GM23338 (cell line): ENCODE data around the gene UAP1. TPM values are rescaled to one million over a fixed set of nuclear protein-coding genes. Genes with fewer than 3 reads are reported as not detected.

Source experiments
- ATAC-seq: fragments of 200-7000 bp; cut with Tn5 transposase; 3 replicates; pipeline ENCODE4 v1.9.1; 2020
- DNase-seq: peaks from one replicate; pipeline ENCODE4 v3.0.0-alpha.2; 2015; ENCODE audit warnings: low spot score
- H2AFZ ChIP-seq: fragments of 200-600 bp; sonication (generic); 2 replicates; pipeline ENCODE4 v1.8.0; 2016; ENCODE audit warnings: antibody characterized with exemption, mild to moderate bottlenecking, moderate library complexity
- H3F3A ChIP-seq: fragments of 200-600 bp; sonication (generic); replicated peaks from 2 replicates; pipeline ENCODE4 v1.8.0; 2017; ENCODE audit warnings: antibody characterized with exemption, mixed run types, low read depth
- H3K27ac ChIP-seq: fragments of 200-600 bp; sonication (generic); 2 replicates; pipeline ENCODE4 v1.6.1; 2016; ENCODE audit warnings: low read depth
- H3K27me3 ChIP-seq: fragments of 200-600 bp; sonication (generic); 2 replicates; pipeline ENCODE4 v1.8.0; 2016; ENCODE audit warnings: mild to moderate bottlenecking, mixed run types, moderate library complexity; ENCODE audit not compliant: insufficient read depth
- H3K36me3 ChIP-seq: fragments of 200-600 bp; sonication (generic); 2 replicates; pipeline ENCODE4 v1.8.0; 2016; ENCODE audit warnings: mild to moderate bottlenecking; ENCODE audit not compliant: insufficient read depth
- H3K4me1 ChIP-seq: fragments of 200-600 bp; sonication (generic); 2 replicates; pipeline ENCODE4 v1.8.0; 2016; ENCODE audit warnings: mild to moderate bottlenecking, moderate library complexity; ENCODE audit not compliant: insufficient read depth
- H3K4me2 ChIP-seq: fragments of 200-600 bp; sonication (generic); 2 replicates; pipeline ENCODE4 v1.7.1; 2017; ENCODE audit warnings: mixed run types
- H3K4me3 ChIP-seq: fragments of 200-600 bp; sonication (generic); 2 replicates; pipeline ENCODE4 v1.6.1; 2016; ENCODE audit warnings: mixed run types
- H3K79me2 ChIP-seq: fragments of 200-600 bp; sonication (generic); replicated peaks from 2 replicates; pipeline ENCODE4 v1.8.0; 2017; ENCODE audit warnings: mild to moderate bottlenecking; ENCODE audit not compliant: insufficient read depth
- H3K9me2 ChIP-seq: fragments of 200-600 bp; sonication (generic); 2 replicates; pipeline ENCODE4 v1.8.0; 2017; ENCODE audit not compliant: insufficient read depth
- H4K20me1 ChIP-seq: fragments of 200-600 bp; sonication (generic); replicated peaks from 2 replicates; pipeline ENCODE4 v1.8.0; 2017; ENCODE audit warnings: mild to moderate bottlenecking; ENCODE audit not compliant: insufficient read depth
- H3K27ac Mint-ChIP-seq: 2 replicates; pipeline ENCODE4 v1.8.0; 2020; ENCODE audit warnings: inconsistent platforms, mild to moderate bottlenecking, moderate library complexity, mixed read lengths
- H3K27me3 Mint-ChIP-seq: 3 replicates; pipeline ENCODE4 v1.8.0; 2022; ENCODE audit warnings: low read depth, mild to moderate bottlenecking, moderate library complexity, mixed read lengths, inconsistent platforms; ENCODE audit not compliant: insufficient read depth, poor library complexity
- H3K36me3 Mint-ChIP-seq: 3 replicates; pipeline ENCODE4 v1.8.0; 2021; ENCODE audit warnings: low read depth, mild to moderate bottlenecking, inconsistent platforms, moderate library complexity, mixed read lengths
- H3K4me1 Mint-ChIP-seq: 3 replicates; pipeline ENCODE4 v1.8.0; 2020; ENCODE audit warnings: mild to moderate bottlenecking, inconsistent platforms, mixed read lengths
- H3K4me3 Mint-ChIP-seq: 3 replicates; pipeline ENCODE4 v1.8.0; 2021; ENCODE audit warnings: moderate library complexity, mild to moderate bottlenecking, inconsistent platforms, mixed read lengths
- H3K9me3 Mint-ChIP-seq: 3 replicates; pipeline ENCODE4 v1.8.0; 2020; ENCODE audit warnings: moderate library complexity, mild to moderate bottlenecking, inconsistent platforms, mixed read lengths
- EZH2 ChIP-seq: fragments of 200-600 bp; sonication (generic); IDR thresholded peaks from one replicate; pipeline ENCODE4 v1.8.0; 2017; ENCODE audit warnings: antibody characterized with exemption, mild to moderate bottlenecking, low read depth; ENCODE audit not compliant: unreplicated experiment
- EZH2phosphoT487 ChIP-seq: fragments of 200-600 bp; sonication (generic); IDR thresholded peaks from one replicate; pipeline ENCODE4 v1.8.1; 2018; ENCODE audit warnings: antibody characterized with exemption; ENCODE audit not compliant: unreplicated experiment
- JUNB ChIP-seq: IDR thresholded peaks from one replicate; pipeline ENCODE4 v1.6.1; 2016; ENCODE audit warnings: antibody characterized with exemption; ENCODE audit not compliant: unreplicated experiment
- NANOG ChIP-seq: IDR thresholded peaks from 2 replicates; pipeline ENCODE4 v1.6.1; 2016; ENCODE audit warnings: antibody characterized with exemption, borderline replicate concordance
- POLR2AphosphoS5 ChIP-seq: IDR thresholded peaks from 2 replicates; pipeline ENCODE4 v1.6.1; 2016; ENCODE audit warnings: antibody characterized with exemption, low read depth
- ZNF114 ChIP-seq: fragments of 250-450 bp; sonication (Bioruptor Pico); IDR thresholded peaks from 2 replicates; pipeline ENCODE4 v1.5.0; 2020; ENCODE audit warnings: mild to moderate bottlenecking, moderate library complexity
- ZNF331 ChIP-seq: fragments of 250-450 bp; sonication (Bioruptor Pico); IDR thresholded peaks from 2 replicates; pipeline ENCODE4 v1.5.0; 2020; ENCODE audit warnings: low read depth, mild to moderate bottlenecking, moderate library complexity
- polyA plus RNA-seq: library from polyadenylated mRNA; unstranded; fragments of >200 nt; fragmentation: Nextera tagmentation; extraction: Ambion mirVana; gene quantifications from 2 replicates; pipeline ENCODE4 v1.2.1, GENCODE V29; 2016
- total RNA-seq: library from RNA; depleted of rRNA; stranded (reverse); fragments of >200 nt; shearing (Covaris generic); gene quantifications from 2 replicates; pipeline ENCODE4 v1.2.3, GENCODE V29; 2014
- TF ChIP-seq, protein P1 (sequence below): fragments of 250-450 bp; sonication (Bioruptor Pico); IDR thresholded peaks from 2 replicates; pipeline ENCODE4 v1.5.0; 2020; ENCODE audit warnings: mild to moderate bottlenecking, moderate library complexity
- TF ChIP-seq, protein P2 (sequence below): IDR thresholded peaks from 2 replicates; pipeline ENCODE4 v1.6.1; 2016; ENCODE audit warnings: antibody characterized with exemption

Gene UAP1
- total and polyA plus RNA-seq, 2 experiments from 2014 or later: 26.7 to 33.3 TPM

DNA sequence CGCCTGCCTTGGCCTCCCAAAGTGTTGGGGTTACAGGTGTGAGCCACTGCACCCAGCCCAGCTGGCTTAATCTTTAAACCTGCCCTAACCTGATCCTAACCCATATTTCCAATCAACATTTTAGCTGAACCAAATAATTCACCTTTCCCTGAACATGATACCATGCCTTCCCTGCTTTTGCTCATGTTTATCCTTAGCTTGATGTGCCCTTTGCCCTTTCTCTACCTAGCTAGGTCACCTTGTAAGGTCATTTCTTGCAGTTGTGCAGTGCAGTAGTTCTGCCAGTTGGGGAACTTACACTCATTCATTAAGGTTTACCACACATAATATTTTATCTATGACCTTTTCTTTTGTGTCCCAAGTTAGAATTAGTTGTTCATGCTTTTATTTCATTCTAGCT, 5.3 kb downstream of the UAP1 start (continued):
- TF ChIP-seq, protein P1, sequence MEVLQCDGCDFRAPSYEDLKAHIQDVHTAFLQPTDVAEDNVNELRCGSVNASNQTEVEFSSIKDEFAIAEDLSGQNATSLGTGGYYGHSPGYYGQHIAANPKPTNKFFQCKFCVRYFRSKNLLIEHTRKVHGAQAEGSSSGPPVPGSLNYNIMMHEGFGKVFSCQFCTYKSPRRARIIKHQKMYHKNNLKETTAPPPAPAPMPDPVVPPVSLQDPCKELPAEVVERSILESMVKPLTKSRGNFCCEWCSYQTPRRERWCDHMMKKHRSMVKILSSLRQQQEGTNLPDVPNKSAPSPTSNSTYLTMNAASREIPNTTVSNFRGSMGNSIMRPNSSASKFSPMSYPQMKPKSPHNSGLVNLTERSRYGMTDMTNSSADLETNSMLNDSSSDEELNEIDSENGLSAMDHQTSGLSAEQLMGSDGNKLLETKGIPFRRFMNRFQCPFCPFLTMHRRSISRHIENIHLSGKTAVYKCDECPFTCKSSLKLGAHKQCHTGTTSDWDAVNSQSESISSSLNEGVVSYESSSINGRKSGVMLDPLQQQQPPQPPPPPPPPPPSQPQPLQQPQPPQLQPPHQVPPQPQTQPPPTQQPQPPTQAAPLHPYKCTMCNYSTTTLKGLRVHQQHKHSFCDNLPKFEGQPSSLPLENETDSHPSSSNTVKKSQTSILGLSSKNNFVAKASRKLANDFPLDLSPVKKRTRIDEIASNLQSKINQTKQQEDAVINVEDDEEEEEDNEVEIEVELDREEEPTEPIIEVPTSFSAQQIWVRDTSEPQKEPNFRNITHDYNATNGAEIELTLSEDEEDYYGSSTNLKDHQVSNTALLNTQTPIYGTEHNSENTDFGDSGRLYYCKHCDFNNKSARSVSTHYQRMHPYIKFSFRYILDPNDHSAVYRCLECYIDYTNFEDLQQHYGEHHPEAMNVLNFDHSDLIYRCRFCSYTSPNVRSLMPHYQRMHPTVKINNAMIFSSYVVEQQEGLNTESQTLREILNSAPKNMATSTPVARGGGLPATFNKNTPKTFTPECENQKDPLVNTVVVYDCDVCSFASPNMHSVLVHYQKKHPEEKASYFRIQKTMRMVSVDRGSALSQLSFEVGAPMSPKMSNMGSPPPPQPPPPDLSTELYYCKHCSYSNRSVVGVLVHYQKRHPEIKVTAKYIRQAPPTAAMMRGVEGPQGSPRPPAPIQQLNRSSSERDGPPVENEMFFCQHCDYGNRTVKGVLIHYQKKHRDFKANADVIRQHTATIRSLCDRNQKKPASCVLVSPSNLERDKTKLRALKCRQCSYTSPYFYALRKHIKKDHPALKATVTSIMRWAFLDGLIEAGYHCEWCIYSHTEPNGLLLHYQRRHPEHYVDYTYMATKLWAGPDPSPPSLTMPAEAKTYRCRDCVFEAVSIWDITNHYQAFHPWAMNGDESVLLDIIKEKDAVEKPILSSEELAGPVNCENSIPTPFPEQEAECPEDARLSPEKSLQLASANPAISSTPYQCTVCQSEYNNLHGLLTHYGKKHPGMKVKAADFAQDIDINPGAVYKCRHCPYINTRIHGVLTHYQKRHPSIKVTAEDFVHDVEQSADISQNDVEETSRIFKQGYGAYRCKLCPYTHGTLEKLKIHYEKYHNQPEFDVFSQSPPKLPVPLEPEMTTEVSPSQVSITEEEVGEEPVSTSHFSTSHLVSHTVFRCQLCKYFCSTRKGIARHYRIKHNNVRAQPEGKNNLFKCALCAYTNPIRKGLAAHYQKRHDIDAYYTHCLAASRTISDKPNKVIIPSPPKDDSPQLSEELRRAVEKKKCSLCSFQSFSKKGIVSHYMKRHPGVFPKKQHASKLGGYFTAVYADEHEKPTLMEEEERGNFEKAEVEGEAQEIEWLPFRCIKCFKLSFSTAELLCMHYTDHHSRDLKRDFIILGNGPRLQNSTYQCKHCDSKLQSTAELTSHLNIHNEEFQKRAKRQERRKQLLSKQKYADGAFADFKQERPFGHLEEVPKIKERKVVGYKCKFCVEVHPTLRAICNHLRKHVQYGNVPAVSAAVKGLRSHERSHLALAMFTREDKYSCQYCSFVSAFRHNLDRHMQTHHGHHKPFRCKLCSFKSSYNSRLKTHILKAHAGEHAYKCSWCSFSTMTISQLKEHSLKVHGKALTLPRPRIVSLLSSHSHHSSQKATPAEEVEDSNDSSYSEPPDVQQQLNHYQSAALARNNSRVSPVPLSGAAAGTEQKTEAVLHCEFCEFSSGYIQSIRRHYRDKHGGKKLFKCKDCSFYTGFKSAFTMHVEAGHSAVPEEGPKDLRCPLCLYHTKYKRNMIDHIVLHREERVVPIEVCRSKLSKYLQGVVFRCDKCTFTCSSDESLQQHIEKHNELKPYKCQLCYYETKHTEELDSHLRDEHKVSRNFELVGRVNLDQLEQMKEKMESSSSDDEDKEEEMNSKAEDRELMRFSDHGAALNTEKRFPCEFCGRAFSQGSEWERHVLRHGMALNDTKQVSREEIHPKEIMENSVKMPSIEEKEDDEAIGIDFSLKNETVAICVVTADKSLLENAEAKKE (CRISPR knock-in tag): no peak
- TF ChIP-seq ZNF114 (CRISPR knock-in tag) (no peak), EZH2 (no peak), EZH2phosphoT487 (no peak), JUNB (no peak), NANOG (no peak), ZNF331 (CRISPR knock-in tag) (no peak)
- TF ChIP-seq, protein P2, sequence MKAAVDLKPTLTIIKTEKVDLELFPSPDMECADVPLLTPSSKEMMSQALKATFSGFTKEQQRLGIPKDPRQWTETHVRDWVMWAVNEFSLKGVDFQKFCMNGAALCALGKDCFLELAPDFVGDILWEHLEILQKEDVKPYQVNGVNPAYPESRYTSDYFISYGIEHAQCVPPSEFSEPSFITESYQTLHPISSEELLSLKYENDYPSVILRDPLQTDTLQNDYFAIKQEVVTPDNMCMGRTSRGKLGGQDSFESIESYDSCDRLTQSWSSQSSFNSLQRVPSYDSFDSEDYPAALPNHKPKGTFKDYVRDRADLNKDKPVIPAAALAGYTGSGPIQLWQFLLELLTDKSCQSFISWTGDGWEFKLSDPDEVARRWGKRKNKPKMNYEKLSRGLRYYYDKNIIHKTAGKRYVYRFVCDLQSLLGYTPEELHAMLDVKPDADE: no peak

DNA sequence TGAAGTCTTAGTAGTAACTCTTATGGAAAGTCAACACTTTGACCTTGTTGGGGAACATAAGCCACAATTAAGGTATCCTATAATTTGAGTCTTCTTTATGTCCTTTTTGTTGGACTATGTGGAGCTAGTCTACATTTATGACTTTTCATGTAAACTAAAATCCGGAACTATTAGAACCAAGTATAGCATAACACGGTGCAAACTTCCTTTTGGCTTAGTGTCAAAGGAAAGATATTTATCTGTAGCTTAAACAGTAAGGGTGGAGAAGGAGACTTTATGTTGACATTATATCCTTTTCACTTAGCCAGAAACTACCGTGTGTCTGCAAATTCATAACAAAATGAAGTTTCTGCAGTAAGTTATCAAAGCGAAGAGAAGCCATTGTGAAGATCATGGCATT, 7.3 kb downstream of the UAP1 start:
- no peak overlapping the region for H3K4me3 Mint-ChIP-seq
- no peak for DNase-seq
- no peak for TF ChIP-seq JUNB
- no peak for TF ChIP-seq EZH2
- TF ChIP-seq, protein P1 (CRISPR knock-in tag): no peak
- TF ChIP-seq POLR2AphosphoS5: no peak
- TF ChIP-seq NANOG: no peak

More for the DNA sequence above, 7.3 kb downstream of the UAP1 start:
- no peaks in the 10 kb centered on the region for H3K9me2 ChIP-seq
- H4K20me1 ChIP-seq: peaks cover 6% of the 10 kb centered on the region
- no peak overlapping the region for H2AFZ ChIP-seq
- H3K4me1 Mint-ChIP-seq: peaks cover 9% of the 10 kb centered on the region
- no peak overlapping the region for H3K4me3 ChIP-seq
- H3K36me3 Mint-ChIP-seq: peaks cover 3% of the 10 kb centered on the region; the same call in 2 of the 3 replicates
- H3K36me3 ChIP-seq: no peaks in the 10 kb centered on the region
- no peaks in the 10 kb centered on the region for H3F3A ChIP-seq
- H3K27ac Mint-ChIP-seq: no peak overlapping the region
- no peaks in the 10 kb centered on the region for H3K27me3 Mint-ChIP-seq
- H3K4me1 ChIP-seq: peaks cover 7% of the 10 kb centered on the region; the same call in 1 of the 2 replicates
- H3K9me3 Mint-ChIP-seq: no peaks in the 10 kb centered on the region
- H3K4me2 ChIP-seq: no peak overlapping the region
- no peak for ATAC-seq
- peaks cover 50% of the 10 kb centered on the region for H3K79me2 ChIP-seq
- no peaks in the 10 kb centered on the region for H3K27me3 ChIP-seq
- no peak overlapping the region for H3K27ac ChIP-seq
